Thyroid gland (tissue), 4 donors: ENCODE measurements around the gene SYN1.
"Not testable (repeated sequence)": the region's sequence is repeated elsewhere in the genome, so short reads cannot be mapped to it uniquely, and the experiment has no call there.

Experiments used
- CTCF ChIP-seq, 6 experiments: fragments of 200-600 bp in 3 of 6; fragments of 450-650 bp in 3 of 6; sonication (generic) in 3 of 6; IDR thresholded peaks; one replicate each; pipeline ENCODE4 v1.5.1; 2016 to 2019; ENCODE audit warnings: antibody characterized with exemption in 6 of 6, mild to moderate bottlenecking in 2 of 6, inconsistent platforms in 1 of 6, moderate library complexity in 1 of 6
- POLR2A ChIP-seq, 2 donors: fragments of 450-650 bp; IDR thresholded peaks; one replicate each; pipeline ENCODE4 v1.6.1; 2017; ENCODE audit warnings: antibody characterized with exemption in 2 of 2, mild to moderate bottlenecking in 2 of 2, moderate library complexity in 1 of 2

GRCh38 chrX:47665797-47666196 lies 46.1 kb upstream of the SYN1 start:
- TF ChIP-seq POLR2A, CTCF (IDR thresholded peaks at IDR 0.05): not testable (repeated sequence)
